ENCODE results near the gene ZBTB8OS.

ZBTB8OS gene

GRCh38 chr1:32605711-32606424 is 44.5 kb downstream of the ZBTB8OS start:
- DNase-seq: no peak
- no peak overlapping the region for H2AFZ ChIP-seq (ENCODE audit: low read length)
- no peaks in the 10 kb centered on the region for H4K20me1 ChIP-seq (ENCODE audit: insufficient read depth, low read length)
- no peaks in the 10 kb centered on the region for H3K27me3 ChIP-seq (replicated peaks; ENCODE audit: insufficient read depth, low read length)
- no peaks in the 10 kb centered on the region for H3K36me3 ChIP-seq (replicated peaks; ENCODE audit: insufficient read depth, low read length)
- TF ChIP-seq EZH2phosphoT487 (IDR thresholded peaks at IDR 0.05; ENCODE audit: low read length): no peak
- TF ChIP-seq EZH2 (optimal IDR thresholded peaks at IDR 0.05; ENCODE audit: low read depth, low read length): no peak
- no peak for TF ChIP-seq CTCF (IDR thresholded peaks at IDR 0.05; ENCODE audit: low read length)
- H3K9me3 ChIP-seq (replicated peaks; ENCODE audit: insufficient read depth, low read length): no peaks in the 10 kb centered on the region
- H3K4me3 ChIP-seq (ENCODE audit: low read length): no peak overlapping the region
- no peaks in the 10 kb centered on the region for H3K9me2 ChIP-seq (replicated peaks; ENCODE audit: insufficient read depth, low read length)
- H3K79me2 ChIP-seq (ENCODE audit: low read length): no peaks in the 10 kb centered on the region
- H3K27ac ChIP-seq (ENCODE audit: low read length): no peak overlapping the region
- no peaks in the 10 kb centered on the region for H3K4me1 ChIP-seq (ENCODE audit: low read length)
- no peaks in the 10 kb centered on the region for H3F3A ChIP-seq (ENCODE audit: insufficient read depth, low read length)
- no peak overlapping the region for H3K4me2 ChIP-seq (ENCODE audit: low read depth, low read length)
- no peak overlapping the region for H3K9ac ChIP-seq (ENCODE audit: low read length)

- no peaks in the 10 kb centered on the region for H3K27me3 ChIP-seq (replicated peaks; ENCODE audit: insufficient read depth, low read length)
- no peaks in the 10 kb centered on the region for H3K36me3 ChIP-seq (replicated peaks; ENCODE audit: insufficient read depth, low read length)
- TF ChIP-seq EZH2 (optimal IDR thresholded peaks at IDR 0.05; ENCODE audit: low read depth, low read length): no peak
- no peak for TF ChIP-seq EZH2phosphoT487 (IDR thresholded peaks at IDR 0.05; ENCODE audit: low read length)
- no peak for TF ChIP-seq CTCF (IDR thresholded peaks at IDR 0.05; ENCODE audit: low read length)
- no peak overlapping the region for H3K9ac ChIP-seq (ENCODE audit: low read length)
- no peaks in the 10 kb centered on the region for H4K20me1 ChIP-seq (ENCODE audit: insufficient read depth, low read length)
- no peak overlapping the region for H2AFZ ChIP-seq (ENCODE audit: low read length)
- no peak overlapping the region for H3K4me3 ChIP-seq (ENCODE audit: low read length)
- H3K9me2 ChIP-seq (replicated peaks; ENCODE audit: insufficient read depth, low read length): no peaks in the 10 kb centered on the region
- H3K4me1 ChIP-seq (ENCODE audit: low read length): no peaks in the 10 kb centered on the region
- H3F3A ChIP-seq (ENCODE audit: insufficient read depth, low read length): no peaks in the 10 kb centered on the region
- no peak overlapping the region for H3K4me2 ChIP-seq (ENCODE audit: low read depth, low read length)
- H3K9me3 ChIP-seq (replicated peaks; ENCODE audit: insufficient read depth, low read length): no peaks in the 10 kb centered on the region
- no peaks in the 10 kb centered on the region for H3K79me2 ChIP-seq (ENCODE audit: low read length)
- no peak for DNase-seq
- H3K27ac ChIP-seq (ENCODE audit: low read length): no peak overlapping the region
Measured at GRCh38 chr1:32600034-32600433, 50.3 kb downstream of the ZBTB8OS start.

GRCh38 chr1:32592943-32593342 is 57.4 kb downstream of the ZBTB8OS start:
- TF ChIP-seq EZH2 (optimal IDR thresholded peaks at IDR 0.05; ENCODE audit: low read depth, low read length) (no peak), EZH2phosphoT487 (IDR thresholded peaks at IDR 0.05; ENCODE audit: low read length) (no peak), CTCF (IDR thresholded peaks at IDR 0.05; ENCODE audit: low read length) (no peak)
- Histone ChIP-seq H4K20me1 (ENCODE audit: insufficient read depth, low read length) (no peaks in the 10 kb centered on the region), H3K27me3 (replicated peaks; ENCODE audit: insufficient read depth, low read length) (no peaks in the 10 kb centered on the region)

More at GRCh38 chr1:32592943-32593342, 57.4 kb downstream of the ZBTB8OS start:
- Histone ChIP-seq H3K4me2 (ENCODE audit: low read depth, low read length) (no peak overlapping the region), H3K9ac (ENCODE audit: low read length) (no peak overlapping the region), H3K4me1 (ENCODE audit: low read length) (no peaks in the 10 kb centered on the region), H3K9me3 (replicated peaks; ENCODE audit: insufficient read depth, low read length) (no peaks in the 10 kb centered on the region), H2AFZ (ENCODE audit: low read length) (no peak overlapping the region), H3K4me3 (ENCODE audit: low read length) (no peak overlapping the region), H3K27ac (ENCODE audit: low read length) (no peak overlapping the region), H3K9me2 (replicated peaks; ENCODE audit: insufficient read depth, low read length) (no peaks in the 10 kb centered on the region), H3K36me3 (replicated peaks; ENCODE audit: insufficient read depth, low read length) (no peaks in the 10 kb centered on the region), H3K79me2 (ENCODE audit: low read length) (no peaks in the 10 kb centered on the region), H3F3A (ENCODE audit: insufficient read depth, low read length) (no peaks in the 10 kb centered on the region)
- DNase-seq: no peak
